HG03442 (cell line): ENCODE results near the gene DHRSX.
"Not testable (repeated sequence)": the region's sequence is repeated elsewhere in the genome, so short reads cannot be mapped to it uniquely, and the experiment has no call there.

Source experiments
- ATAC-seq: cut with Tn5 transposase; IDR thresholded peaks from one replicate; pipeline ENCODE4 v1.9.1; 2021; ENCODE audit warnings: mild to moderate bottlenecking, moderate library complexity; ENCODE audit not compliant: unreplicated experiment

DHRSX gene

GRCh38 chrX:2330910-2331309, 169.9 kb downstream of the DHRSX start:
- ATAC-seq = no peak

- ATAC-seq = no peak
Observed at GRCh38 chrX:2330487-2330886, 170.3 kb downstream of the DHRSX start.

GRCh38 chrX:2327423-2327822, 173.4 kb downstream of the DHRSX start:
- ATAC-seq = no peak

- ATAC-seq = no peak
Observed at GRCh38 chrX:2325076-2325784, 175.5 kb downstream of the DHRSX start.

- ATAC-seq = no peak
Observed at GRCh38 chrX:2324151-2324550, 176.6 kb downstream of the DHRSX start.

GRCh38 chrX:2321411-2321810, 179.4 kb downstream of the DHRSX start:
- ATAC-seq = no peak

- ATAC-seq = no peak
Observed at GRCh38 chrX:2320580-2321327, 180.0 kb downstream of the DHRSX start.

GRCh38 chrX:2320089-2320488, 180.7 kb downstream of the DHRSX start:
- ATAC-seq = no peak

- ATAC-seq = no peak
Observed at GRCh38 chrX:2318371-2318770, 182.4 kb downstream of the DHRSX start.

- no peak for ATAC-seq
Observed at GRCh38 chrX:2317527-2318055, 183.2 kb downstream of the DHRSX start.

- ATAC-seq = no peak
Observed at GRCh38 chrX:2316534-2316933, 184.2 kb downstream of the DHRSX start.

- ATAC-seq = no peak
Observed at GRCh38 chrX:2315434-2315833, 185.3 kb downstream of the DHRSX start.

GRCh38 chrX:2314831-2315365, 185.9 kb downstream of the DHRSX start:
- no peak for ATAC-seq

GRCh38 chrX:2313864-2314640, 186.7 kb downstream of the DHRSX start:
- no peak for ATAC-seq

- not testable (repeated sequence) for ATAC-seq
Observed at GRCh38 chrX:2312061-2312591, 188.7 kb downstream of the DHRSX start.

- ATAC-seq = no peak
Observed at GRCh38 chrX:2311501-2311900, 189.3 kb downstream of the DHRSX start.

- no peak for ATAC-seq
Observed at GRCh38 chrX:2301901-2302300, 198.9 kb downstream of the DHRSX start.

GRCh38 chrX:2299871-2300270, 200.9 kb downstream of the DHRSX start:
- no peak for ATAC-seq

- no peak for ATAC-seq
Observed at GRCh38 chrX:2286731-2287130, 214.0 kb downstream of the DHRSX start.

- ATAC-seq = no peak
Observed at GRCh38 chrX:2284601-2285000, 216.2 kb downstream of the DHRSX start.

- ATAC-seq = no peak
Observed at GRCh38 chrX:2284133-2284532, 216.6 kb downstream of the DHRSX start.
